ENCODE results near the gene TP53RK.

The TP53RK gene

DNA sequence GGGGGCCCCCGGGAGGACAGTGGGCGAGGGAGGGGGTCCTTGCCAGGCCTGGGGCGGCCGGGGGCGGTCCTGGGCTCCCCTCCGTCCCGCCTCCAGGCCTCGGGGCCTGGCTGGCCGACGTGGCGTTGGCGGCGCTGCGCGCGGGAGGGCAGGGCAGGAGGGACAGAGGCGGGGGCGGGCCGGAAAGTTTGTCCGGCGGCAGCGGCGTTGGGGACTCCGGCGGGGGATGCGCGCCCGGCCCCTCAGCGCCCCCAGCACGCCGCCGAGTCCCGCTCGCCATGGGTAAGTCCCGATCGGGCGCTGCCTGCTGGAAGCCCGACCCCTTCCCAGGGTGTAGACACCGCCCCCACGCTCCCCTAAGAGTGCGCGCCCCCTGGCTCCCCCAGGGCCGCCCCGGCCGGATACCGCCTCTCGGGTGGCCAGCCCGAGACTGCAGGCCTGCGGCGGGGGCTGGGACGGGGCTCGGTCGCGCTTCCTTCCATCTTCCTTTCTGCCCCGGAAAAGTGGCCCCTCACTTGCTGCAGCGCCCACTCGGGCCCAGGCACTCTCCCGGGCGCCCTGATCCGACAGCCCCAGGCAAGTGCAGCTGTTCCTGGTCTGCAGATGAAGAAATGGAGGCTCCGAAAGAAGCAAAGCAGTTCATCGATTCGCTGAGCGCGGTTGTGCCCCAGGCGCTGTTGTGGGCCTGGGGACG is 20.4 kb upstream of the TP53RK start, which contains the start of gene SLC2A10:
SLC2A10 (plus strand) TSS at position 191 of the 694 bp plus-strand sequence; CDS start at position 279, 88 bp downstream.
- Histone ChIP-seq H3K4me3 (replicated peaks; ENCODE audit: insufficient read depth, low read length) (peak within 1 kb of the TSS; percentile 3; the same call in 1 of the 2 replicates), H3K27ac (replicated peaks) (no peak within 1 kb of the TSS)

GRCh38 chr20:46709055-46709458 is 19.8 kb upstream of the TP53RK start:
- H3K4me3 ChIP-seq (replicated peaks; ENCODE audit: insufficient read depth, low read length): no peak overlapping the region
- no peak for TF ChIP-seq POLR2AphosphoS5 (IDR thresholded peaks at IDR 0.05; ENCODE audit: low read depth)
- TF ChIP-seq, protein P1, sequence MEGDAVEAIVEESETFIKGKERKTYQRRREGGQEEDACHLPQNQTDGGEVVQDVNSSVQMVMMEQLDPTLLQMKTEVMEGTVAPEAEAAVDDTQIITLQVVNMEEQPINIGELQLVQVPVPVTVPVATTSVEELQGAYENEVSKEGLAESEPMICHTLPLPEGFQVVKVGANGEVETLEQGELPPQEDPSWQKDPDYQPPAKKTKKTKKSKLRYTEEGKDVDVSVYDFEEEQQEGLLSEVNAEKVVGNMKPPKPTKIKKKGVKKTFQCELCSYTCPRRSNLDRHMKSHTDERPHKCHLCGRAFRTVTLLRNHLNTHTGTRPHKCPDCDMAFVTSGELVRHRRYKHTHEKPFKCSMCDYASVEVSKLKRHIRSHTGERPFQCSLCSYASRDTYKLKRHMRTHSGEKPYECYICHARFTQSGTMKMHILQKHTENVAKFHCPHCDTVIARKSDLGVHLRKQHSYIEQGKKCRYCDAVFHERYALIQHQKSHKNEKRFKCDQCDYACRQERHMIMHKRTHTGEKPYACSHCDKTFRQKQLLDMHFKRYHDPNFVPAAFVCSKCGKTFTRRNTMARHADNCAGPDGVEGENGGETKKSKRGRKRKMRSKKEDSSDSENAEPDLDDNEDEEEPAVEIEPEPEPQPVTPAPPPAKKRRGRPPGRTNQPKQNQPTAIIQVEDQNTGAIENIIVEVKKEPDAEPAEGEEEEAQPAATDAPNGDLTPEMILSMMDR (IDR thresholded peaks at IDR 0.05; ENCODE audit: insufficient read depth, low read length): no peak
- no peak for TF ChIP-seq SPI1 (IDR thresholded peaks at IDR 0.05; ENCODE audit: borderline replicate concordance, low read depth)
- TF ChIP-seq REST (IDR thresholded peaks at IDR 0.05; ENCODE audit: insufficient replicate concordance, low read depth): no peak
- no peak for TF ChIP-seq GABPA (IDR thresholded peaks at IDR 0.05; ENCODE audit: low read depth)
- H3K27me3 ChIP-seq (ENCODE audit: insufficient read depth, poor library complexity, severe bottlenecking): peaks cover 21% of the 10 kb centered on the region
- no peak for DNase-seq (ENCODE audit: low read depth in 1 of 2, low spot score in 1 of 2)
- no peak overlapping the region for H3K27ac ChIP-seq (replicated peaks)

More for the DNA sequence above, 20.4 kb upstream of the TP53RK start, which contains the start of gene SLC2A10:
- no peak for TF ChIP-seq SPI1 (IDR thresholded peaks at IDR 0.05; ENCODE audit: borderline replicate concordance, low read depth)
- no peak for TF ChIP-seq REST (IDR thresholded peaks at IDR 0.05; ENCODE audit: insufficient replicate concordance, low read depth)
- TF ChIP-seq POLR2AphosphoS5 (IDR thresholded peaks at IDR 0.05; ENCODE audit: low read depth): no peak
- no peak for TF ChIP-seq GABPA (IDR thresholded peaks at IDR 0.05; ENCODE audit: low read depth)
- no peak for DNase-seq (ENCODE audit: low read depth in 1 of 2, low spot score in 1 of 2)
- H3K27me3 ChIP-seq (ENCODE audit: insufficient read depth, poor library complexity, severe bottlenecking): peaks cover 21% of the 10 kb centered on the region

GRCh38 chr20:46708172-46708860 is 19.1 kb upstream of the TP53RK start:
- Histone ChIP-seq H3K27ac (replicated peaks) (no peak overlapping the region), H3K4me3 (replicated peaks; ENCODE audit: insufficient read depth, low read length) (no peak overlapping the region), H3K27me3 (ENCODE audit: insufficient read depth, poor library complexity, severe bottlenecking) (peaks cover 21% of the 10 kb centered on the region)
- no peak for TF ChIP-seq REST (IDR thresholded peaks at IDR 0.05; ENCODE audit: insufficient replicate concordance, low read depth)
- no peak for TF ChIP-seq GABPA (IDR thresholded peaks at IDR 0.05; ENCODE audit: low read depth)
- TF ChIP-seq POLR2AphosphoS5 (IDR thresholded peaks at IDR 0.05; ENCODE audit: low read depth): no peak
- TF ChIP-seq SPI1 (IDR thresholded peaks at IDR 0.05; ENCODE audit: borderline replicate concordance, low read depth): no peak
- no peak for DNase-seq (ENCODE audit: low read depth in 1 of 2, low spot score in 1 of 2)
